PC-3 (cell line): Measurements from ENCODE around the gene KRTAP4-3. TPM values are rescaled to one million over a fixed set of nuclear protein-coding genes. Genes with fewer than 3 reads are reported as not detected.
A peak's percentile ranks its signal among the peaks of the same experiment; 100 is the strongest.
"Not testable (repeated sequence)": the region's sequence is repeated elsewhere in the genome, so short reads cannot be mapped to it uniquely, and the experiment has no call there.

Source experiments
- ATAC-seq: fragments of 200-7000 bp; cut with Tn5 transposase; 2 replicates; pipeline ENCODE4 v1.9.1; 2020; ENCODE audit warnings: mild to moderate bottlenecking, moderate library complexity
- BruUV-seq: library from RNA; stranded (reverse); fragments of 400-500 nt; replicated peaks from 2 replicates; lab custom pipeline; 2021; lab: Mats Ljungman, UMichigan
- CTCF ChIA-PET: fragments of 300-600 bp; sonication (Branson Sonifier 250); formaldehyde crosslinking; loops from one replicate; lab custom pipeline; 2022; ENCODE audit warnings: antibody characterized with exemption; lab: Charles Lee
- POLR2A ChIA-PET: fragments of 300-600 bp; sonication (Branson Sonifier 250); formaldehyde crosslinking; loops from one replicate; lab custom pipeline; 2022; ENCODE audit warnings: antibody characterized with exemption; ENCODE audit not compliant: unreplicated experiment; lab: Charles Lee
- DNase-seq: peaks from one replicate; pipeline ENCODE4 v3.0.0-alpha.2; 2015
- H2AFZ ChIP-seq: fragments of 300-600 bp; sonication (generic); 2 replicates; pipeline ENCODE4 v1.6.0; 2016; ENCODE audit warnings: antibody characterized with exemption, low read length
- H3F3A ChIP-seq: fragments of 300-600 bp; sonication (generic); one replicate; pipeline ENCODE4 v1.6.0; 2017; ENCODE audit warnings: antibody characterized with exemption, low read length, control low read depth, mild to moderate bottlenecking; ENCODE audit not compliant: unreplicated experiment
- H3K27ac ChIP-seq: fragments of 300-600 bp; sonication (generic); 2 replicates; pipeline ENCODE4 v1.5.1; 2016; ENCODE audit warnings: mild to moderate bottlenecking, low read length
- H3K27me3 ChIP-seq: fragments of 300-600 bp; sonication (generic); 2 replicates; pipeline ENCODE4 v1.6.1; 2016; ENCODE audit warnings: low read length, mixed read lengths
- H3K36me3 ChIP-seq: fragments of 300-600 bp; sonication (generic); 2 replicates; pipeline ENCODE4 v1.6.1; 2016; ENCODE audit warnings: low read depth, mixed run types, low read length, mixed read lengths
- H3K4me1 ChIP-seq: fragments of 300-600 bp; sonication (generic); 2 replicates; pipeline ENCODE4 v1.5.1; 2016; ENCODE audit warnings: low read length; ENCODE audit not compliant: insufficient read depth
- H3K4me2 ChIP-seq: fragments of 300-600 bp; sonication (generic); 2 replicates; pipeline ENCODE4 v1.6.0; 2016; ENCODE audit warnings: low read length
- H3K4me3 ChIP-seq: fragments of 300-600 bp; sonication (generic); 2 replicates; pipeline ENCODE4 v1.5.1; 2016; ENCODE audit warnings: mild to moderate bottlenecking, low read length, mixed read lengths
- H3K79me2 ChIP-seq: fragments of 300-600 bp; sonication (generic); 2 replicates; pipeline ENCODE4 v1.6.1; 2017; ENCODE audit warnings: low read length, mixed read lengths
- H3K9ac ChIP-seq: fragments of 300-600 bp; sonication (generic); 2 replicates; pipeline ENCODE4 v1.6.0; 2016; ENCODE audit warnings: mild to moderate bottlenecking, low read length
- H3K9me2 ChIP-seq: fragments of 300-600 bp; sonication (generic); replicated peaks from 2 replicates; pipeline ENCODE4 v1.6.1; 2016; ENCODE audit warnings: mixed run types, low read length, mixed read lengths
- H3K9me3 ChIP-seq: fragments of 300-600 bp; sonication (generic); 2 replicates; pipeline ENCODE4 v1.6.1; 2016; ENCODE audit warnings: low read length, mixed read lengths
- H4K20me1 ChIP-seq: fragments of 300-600 bp; sonication (generic); 2 replicates; pipeline ENCODE4 v1.6.1; 2016; ENCODE audit warnings: low read length, mixed read lengths
- CTCF ChIP-seq: fragments of 300-600 bp; sonication (generic); conservative IDR thresholded peaks from 2 replicates; pipeline ENCODE4 v1.5.1; 2017; ENCODE audit warnings: antibody characterized with exemption, low read depth, mild to moderate bottlenecking, low read length
- EZH2 ChIP-seq: fragments of 300-600 bp; sonication (generic); IDR thresholded peaks from one replicate; pipeline ENCODE4 v1.6.1; 2017; ENCODE audit warnings: antibody characterized with exemption, mild to moderate bottlenecking, low read length; ENCODE audit not compliant: unreplicated experiment
- EZH2phosphoT487 ChIP-seq: fragments of 300-600 bp; sonication (generic); IDR thresholded peaks from 2 replicates; pipeline ENCODE4 v1.6.1; 2018; ENCODE audit warnings: mild to moderate bottlenecking, antibody characterized with exemption, low read length, borderline replicate concordance
- intact Hi-C: fragments of 100-400 bp; cut with micrococcal nuclease; formaldehyde crosslinking; loops from 2 replicates; pipeline ENCODE4 v1.9.0; 2023
- total RNA-seq: library from RNA; depleted of rRNA; stranded (reverse); fragments of >200 nt; gene quantifications from 2 replicates; pipeline ENCODE4 v1.2.3, GENCODE V29; 2014

Gene KRTAP4-3
- total RNA-seq, 1 experiment from 2014 or later = not detected

DNA sequence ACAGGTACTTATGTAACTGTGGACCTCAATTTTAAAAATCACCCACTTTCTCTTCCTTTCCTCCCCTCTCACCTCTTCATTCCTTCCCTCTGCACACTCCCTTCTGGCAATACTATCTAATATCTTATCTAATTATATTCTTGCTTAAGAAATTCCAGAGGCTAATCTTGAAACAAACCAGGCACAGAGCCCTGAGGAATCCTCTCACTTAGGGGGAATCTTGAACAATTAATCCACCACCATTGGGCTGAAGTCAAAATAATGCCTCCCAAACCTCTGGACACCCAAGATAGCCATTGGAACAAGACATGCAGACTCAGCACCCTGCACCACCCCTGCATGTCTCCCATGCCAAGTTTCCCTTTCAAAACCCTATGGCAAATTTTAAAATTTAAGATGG is 26.7 kb downstream of the KRTAP4-3 start:
- DNase-seq (no peak), ATAC-seq (no peak)
- BruUV-seq = no TSS peak
- peaks cover 6% of the 10 kb centered on the region; the same call in 1 of the 2 replicates for H3K9me3 ChIP-seq
- H3K9ac ChIP-seq = no peak overlapping the region
- no peak overlapping the region for H3K4me2 ChIP-seq
- H3F3A ChIP-seq = no peaks in the 10 kb centered on the region
- intact Hi-C loops = no loop called here
- H3K9me2 ChIP-seq = no peaks in the 10 kb centered on the region
- H3K27me3 ChIP-seq = no peaks in the 10 kb centered on the region
- peak overlapping the region; percentile 64 for H3K27ac ChIP-seq
- H3K36me3 ChIP-seq = peaks cover 3% of the 10 kb centered on the region; the same call in 1 of the 2 replicates
- no peak overlapping the region for H2AFZ ChIP-seq
- H3K4me1 ChIP-seq = peaks cover 14% of the 10 kb centered on the region; the same call in 1 of the 2 replicates
- ChIA-PET CTCF (no interaction called here), POLR2A (interaction anchor here (0.5 kb wide), 2 partner anchors 224 to 833 kb away, joined by 3 to 6 read pairs; no protein-coding TSS in a partner anchor)
- H3K4me3 ChIP-seq = no peak overlapping the region
- no peaks in the 10 kb centered on the region for H3K79me2 ChIP-seq
- no peaks in the 10 kb centered on the region for H4K20me1 ChIP-seq
- TF ChIP-seq EZH2 (no peak), CTCF (no peak), EZH2phosphoT487 (no peak)

DNA sequence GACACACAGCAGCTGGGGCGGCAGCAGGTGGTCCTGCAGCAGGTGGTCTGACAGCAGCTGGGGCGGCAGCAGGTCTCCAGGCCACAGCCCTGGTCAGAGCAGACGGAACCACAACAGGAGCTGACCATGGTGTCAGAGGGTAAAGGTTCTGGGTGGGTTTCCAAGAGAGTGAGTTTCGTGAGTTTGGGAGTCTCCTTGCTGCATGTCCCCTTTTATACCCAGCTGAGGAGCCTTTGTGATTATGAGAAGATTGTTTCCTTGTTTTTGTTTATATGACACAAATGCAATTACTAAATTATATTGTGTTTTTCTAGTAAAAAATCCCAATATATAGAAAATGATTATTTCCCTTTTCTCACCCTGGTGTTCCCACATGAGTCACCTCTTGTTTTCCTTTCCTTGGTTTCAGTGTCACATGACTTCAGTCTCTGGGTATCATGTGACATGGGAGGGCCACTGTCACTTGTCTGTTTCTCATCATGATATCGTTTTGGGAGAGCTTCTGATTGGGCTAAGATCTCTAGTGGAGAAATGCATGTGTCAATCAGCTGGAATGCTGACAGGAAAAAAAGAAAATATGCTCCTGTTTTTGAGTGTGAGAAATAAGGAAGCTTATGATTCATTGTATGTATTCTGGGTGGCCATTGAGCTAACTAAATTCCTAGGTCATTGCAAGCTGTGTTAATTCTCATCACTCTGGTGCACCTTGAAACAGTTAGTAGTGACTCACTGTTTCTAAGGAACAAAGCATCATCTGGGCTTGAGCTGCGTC is 27.5 kb downstream of the KRTAP4-3 start, which contains the start of gene KRTAP4-6:
Gene KRTAP4-6, minus strand, starts transcription at position 185 of the 772 bp plus-strand sequence. Its CDS starts 57 bp downstream, at position 128.
- POLR2A ChIA-PET = interaction anchor here (0.5 kb wide), 2 partner anchors 223 to 834 kb away, joined by 3 to 6 read pairs; no protein-coding TSS in a partner anchor
- DNase-seq = peak; percentile 86
- intact Hi-C loops = loop anchor here (1.0 kb wide), 1 partner anchor 8 kb away; no protein-coding TSS in a partner anchor

DNA sequence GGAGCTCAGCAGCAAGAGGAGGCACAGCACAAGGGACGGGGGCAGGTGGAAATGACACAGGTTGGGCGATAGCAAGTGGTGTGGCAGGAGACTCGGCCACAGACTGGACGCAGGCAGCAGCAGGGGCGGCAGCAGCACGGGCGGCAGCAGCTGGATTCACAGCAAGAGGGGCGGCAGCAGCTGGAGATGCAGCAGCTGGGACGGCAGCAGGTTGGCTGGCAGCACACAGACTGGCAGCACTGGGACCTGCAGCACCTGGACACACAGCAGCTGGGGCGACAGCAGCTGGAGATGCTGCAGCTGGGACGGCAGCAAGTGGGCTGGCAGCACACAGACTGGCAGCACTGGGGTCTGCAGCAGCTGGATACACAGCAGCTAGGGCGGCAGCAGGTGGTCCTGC is 28.2 kb downstream of the KRTAP4-3 start:
- peaks cover 14% of the 10 kb centered on the region; the same call in 1 of the 2 replicates for H3K4me1 ChIP-seq
- H3F3A ChIP-seq, H2AFZ ChIP-seq, BruUV-seq, H3K36me3 ChIP-seq, H3K79me2 ChIP-seq, DNase-seq, POLR2A ChIA-PET, H3K9ac ChIP-seq, ATAC-seq, H3K9me3 ChIP-seq, CTCF ChIA-PET, H3K9me2 ChIP-seq, H3K4me3 ChIP-seq, H3K4me2 ChIP-seq, H4K20me1 ChIP-seq, H3K27me3 ChIP-seq: not testable (repeated sequence)
- intact Hi-C loops = loop anchor here (1.0 kb wide), 1 partner anchor 8 kb away; no protein-coding TSS in a partner anchor
- peak overlapping the region; percentile 64 for H3K27ac ChIP-seq

More for the DNA sequence above, 27.5 kb downstream of the KRTAP4-3 start, which contains the start of gene KRTAP4-6:
- H3K9me2 ChIP-seq = no peaks in the 10 kb centered on the region
- no peaks in the 10 kb centered on the region for H3K79me2 ChIP-seq
- CTCF ChIA-PET = interaction anchor here (0.7 kb wide), 1 partner anchor 218 kb away, joined by 4 read pairs; no protein-coding TSS in a partner anchor
- peaks cover 3% of the 10 kb centered on the region; the same call in 1 of the 2 replicates for H3K36me3 ChIP-seq
- no peak within 1 kb of the TSS for H3K4me2 ChIP-seq
- peaks cover 14% of the 10 kb centered on the region; the same call in 1 of the 2 replicates for H3K4me1 ChIP-seq
- H4K20me1 ChIP-seq = no peaks in the 10 kb centered on the region
- peaks cover 6% of the 10 kb centered on the region; the same call in 1 of the 2 replicates for H3K9me3 ChIP-seq
- no peak within 1 kb of the TSS for H2AFZ ChIP-seq
- no peak within 1 kb of the TSS for H3K4me3 ChIP-seq
- H3K27ac ChIP-seq = peak within 1 kb of the TSS; percentile 64
- H3K27me3 ChIP-seq = no peaks in the 10 kb centered on the region
- no peak for TF ChIP-seq EZH2
- no peak for TF ChIP-seq CTCF
- no peak for TF ChIP-seq EZH2phosphoT487
- H3F3A ChIP-seq = no peaks in the 10 kb centered on the region
- no TSS peak for BruUV-seq
- H3K9ac ChIP-seq = 0 out of 2 replicates have a peak within 1 kb of the TSS, but pooled peaks have one; percentile 8
- peak; percentile 76 for ATAC-seq
